Caco-2 (cell line): Measurements from ENCODE around the gene TNFRSF9. TPM values are rescaled to one million over a fixed set of nuclear protein-coding genes. Genes with fewer than 3 reads are reported as not detected.

ENCODE experiments used
- BruUV-seq: library from RNA; stranded (reverse); fragments of 400-500 nt; replicated peaks from 2 replicates; lab custom pipeline; 2021; lab: Mats Ljungman, UMichigan
- CTCF ChIA-PET: fragments of 300-600 bp; sonication (Branson Sonifier 250); formaldehyde crosslinking; loops from one replicate; lab custom pipeline; 2022; ENCODE audit warnings: antibody characterized with exemption; lab: Charles Lee
- POLR2A ChIA-PET: fragments of 300-600 bp; sonication (Branson Sonifier 250); formaldehyde crosslinking; loops from one replicate; lab custom pipeline; 2022; ENCODE audit warnings: antibody characterized with exemption; lab: Charles Lee
- DNase-seq, 2 experiments: peaks; one replicate each; pipeline versions ENCODE4 v3.0.0 to v3.0.0-alpha.2; 2020 to 2022
- H3K27me3 ChIP-seq: replicated peaks from 2 replicates; pipeline ENCODE4 v1.6.0; 2011; ENCODE audit warnings: low read length; ENCODE audit not compliant: control insufficient read depth, insufficient read depth
- H3K36me3 ChIP-seq: 2 replicates; pipeline ENCODE4 v1.5.1; 2011; ENCODE audit warnings: low read length; ENCODE audit not compliant: control insufficient read depth, insufficient read depth
- H3K4me1 ChIP-seq: fragments of 250-450 bp; sonication (Bioruptor Pico); 2 replicates; pipeline ENCODE4 v1.5.1; 2020; ENCODE audit warnings: mild to moderate bottlenecking
- H3K4me3 ChIP-seq: 2 replicates; pipeline ENCODE4 v1.5.1; 2011; ENCODE audit warnings: low read depth, mild to moderate bottlenecking, control low read depth, low read length
- H3K9me3 ChIP-seq: fragments of 250-450 bp; sonication (Bioruptor Pico); 2 replicates; pipeline ENCODE4 v1.5.1; 2020; ENCODE audit warnings: mild to moderate bottlenecking, moderate library complexity
- H3K27ac Mint-ChIP-seq: one replicate; pipeline ENCODE4 v1.8.0; 2022; ENCODE audit warnings: mixed read lengths; ENCODE audit not compliant: unreplicated experiment
- H3K27me3 Mint-ChIP-seq: one replicate; pipeline ENCODE4 v1.8.0; 2022; ENCODE audit warnings: mixed read lengths; ENCODE audit not compliant: insufficient read depth, unreplicated experiment
- H3K36me3 Mint-ChIP-seq: one replicate; pipeline ENCODE4 v1.8.0; 2022; ENCODE audit warnings: mild to moderate bottlenecking, mixed read lengths; ENCODE audit not compliant: insufficient read depth, unreplicated experiment
- H3K4me1 Mint-ChIP-seq: one replicate; pipeline ENCODE4 v1.8.0; 2022; ENCODE audit warnings: low read depth, mixed read lengths; ENCODE audit not compliant: unreplicated experiment
- H3K4me3 Mint-ChIP-seq: one replicate; pipeline ENCODE4 v1.8.0; 2022; ENCODE audit warnings: mild to moderate bottlenecking, moderate library complexity, mixed read lengths; ENCODE audit not compliant: unreplicated experiment
- H3K9me3 Mint-ChIP-seq: one replicate; pipeline ENCODE4 v1.8.0; 2022; ENCODE audit warnings: mixed read lengths; ENCODE audit not compliant: unreplicated experiment
- CTCF ChIP-seq, 2 experiments: fragments of 200-600 bp in 1 of 2; IDR thresholded peaks; 1 replicate in 1 of 2; 2 replicates in 1 of 2; pipeline versions ENCODE4 v1.5.1 to v1.8.0; 2011 to 2022; ENCODE audit warnings: antibody characterized with exemption in 1 of 2, control low read depth in 1 of 2, inconsistent platforms in 1 of 2, low read depth in 1 of 2, low read length in 1 of 2, mild to moderate bottlenecking in 1 of 2, moderate library complexity in 1 of 2; ENCODE audit not compliant: insufficient read depth in 1 of 2, severe bottlenecking in 1 of 2, unreplicated experiment in 1 of 2
- intact Hi-C: fragments of 100-400 bp; cut with micrococcal nuclease; formaldehyde crosslinking; loops from one replicate; pipeline ENCODE4 v1.10.0; 2022; ENCODE audit not compliant: unreplicated experiment
- total RNA-seq: library from RNA; stranded (reverse); gene quantifications from 2 replicates; pipeline ENCODE4 v1.2.3, GENCODE V29; 2022

Gene TNFRSF9
- total RNA-seq, 1 experiment from 2014 or later = 0.54 TPM

GRCh38 chr1:7975212-7975865, 34.7 kb upstream of the TNFRSF9 start:
- H3K27ac Mint-ChIP-seq = peak overlapping the region; percentile 38
- Histone ChIP-seq H3K4me3 (no peak overlapping the region), H3K27me3 (no peaks in the 10 kb centered on the region), H3K4me1 (no peaks in the 10 kb centered on the region), H3K36me3 (no peaks in the 10 kb centered on the region; the same call in 1 of the 2 replicates), H3K9me3 (no peaks in the 10 kb centered on the region)
- peak; percentile 82 to 91 for DNase-seq
- ChIA-PET CTCF (interaction anchor here (0.6 to 3.0 kb wide), 13 partner anchors 8 to 374 kb away, joined by 3 to 42 read pairs (median 5); partner anchors contain the start of gene PARK7), POLR2A (interaction anchor here (0.5 to 0.7 kb wide), 3 partner anchors 30 to 298 kb away, joined by 3 to 4 read pairs (median 3); no protein-coding TSS in a partner anchor)
- TF ChIP-seq CTCF (IDR thresholded peaks at IDR 0.05; ENCODE audit: insufficient read depth in 1 of 2, low read depth in 1 of 2, low read length in 1 of 2, severe bottlenecking in 1 of 2, unreplicated experiment in 1 of 2) = peak; percentile 86 to 97
- intact Hi-C loops = loop anchor here (1.0 to 2.0 kb wide), 3 partner anchors 39 to 374 kb away; no protein-coding TSS in a partner anchor
- H3K4me1 Mint-ChIP-seq = peaks cover 7% of the 10 kb centered on the region
- H3K9me3 Mint-ChIP-seq = no peaks in the 10 kb centered on the region
- H3K27me3 Mint-ChIP-seq = no peaks in the 10 kb centered on the region
- BruUV-seq = no TSS peak
- H3K4me3 Mint-ChIP-seq = no peak overlapping the region
- H3K36me3 Mint-ChIP-seq = peaks cover 85% of the 10 kb centered on the region

GRCh38 chr1:7973086-7973485, 32.4 kb upstream of the TNFRSF9 start:
- H3K4me1 ChIP-seq = no peaks in the 10 kb centered on the region
- H3K9me3 ChIP-seq = no peaks in the 10 kb centered on the region
- no TSS peak for BruUV-seq
- POLR2A ChIA-PET = interaction anchor here (0.5 kb wide), 1 partner anchor 183 kb away, joined by 4 read pairs; no protein-coding TSS in a partner anchor
- H3K27me3 ChIP-seq = no peaks in the 10 kb centered on the region
- Mint-ChIP-seq H3K9me3 (no peaks in the 10 kb centered on the region), H3K36me3 (peaks cover 80% of the 10 kb centered on the region), H3K27me3 (no peaks in the 10 kb centered on the region), H3K27ac (no peak overlapping the region), H3K4me1 (peaks cover 7% of the 10 kb centered on the region), H3K4me3 (no peak overlapping the region)
- no peaks in the 10 kb centered on the region; the same call in 1 of the 2 replicates for H3K36me3 ChIP-seq
- CTCF ChIA-PET = no interaction called here
- no peak overlapping the region for H3K4me3 ChIP-seq
- intact Hi-C loops = no loop called here
- no peak for TF ChIP-seq CTCF (IDR thresholded peaks at IDR 0.05; ENCODE audit: insufficient read depth in 1 of 2, low read depth in 1 of 2, low read length in 1 of 2, severe bottlenecking in 1 of 2, unreplicated experiment in 1 of 2)
- DNase-seq = no peak

GRCh38 chr1:7972285-7972684, 31.6 kb upstream of the TNFRSF9 start:
- POLR2A ChIA-PET = interaction anchor here (0.5 kb wide), 1 partner anchor 183 kb away, joined by 4 read pairs; no protein-coding TSS in a partner anchor
- BruUV-seq = no TSS peak
- Histone ChIP-seq H3K4me3 (no peak overlapping the region), H3K27me3 (no peaks in the 10 kb centered on the region), H3K9me3 (no peaks in the 10 kb centered on the region), H3K36me3 (no peaks in the 10 kb centered on the region; the same call in 1 of the 2 replicates), H3K4me1 (no peaks in the 10 kb centered on the region)
- TF ChIP-seq CTCF (IDR thresholded peaks at IDR 0.05; ENCODE audit: insufficient read depth in 1 of 2, low read depth in 1 of 2, low read length in 1 of 2, severe bottlenecking in 1 of 2, unreplicated experiment in 1 of 2) = no peak
- Mint-ChIP-seq H3K36me3 (peaks cover 80% of the 10 kb centered on the region), H3K9me3 (no peaks in the 10 kb centered on the region), H3K4me1 (peaks cover 7% of the 10 kb centered on the region), H3K27me3 (no peaks in the 10 kb centered on the region), H3K4me3 (no peak overlapping the region), H3K27ac (no peak overlapping the region)
- CTCF ChIA-PET = no interaction called here
- intact Hi-C loops = no loop called here
- no peak for DNase-seq
